Measurements from ENCODE around the gene USH2A.

Gene USH2A

GRCh38 chr1:215825056-215825455, 598.2 kb downstream of the USH2A start:
- Histone ChIP-seq H3K79me2 (ENCODE audit: low read length) (no peaks in the 10 kb centered on the region), H3K36me3 (replicated peaks; ENCODE audit: insufficient read depth, low read length) (no peaks in the 10 kb centered on the region), H2AFZ (ENCODE audit: low read length) (no peak overlapping the region), H3K4me3 (ENCODE audit: low read length) (no peak overlapping the region), H4K20me1 (ENCODE audit: insufficient read depth, low read length) (no peaks in the 10 kb centered on the region), H3K4me1 (ENCODE audit: low read length) (no peaks in the 10 kb centered on the region), H3K27ac (ENCODE audit: low read length) (no peak overlapping the region), H3K9me3 (replicated peaks; ENCODE audit: insufficient read depth, low read length) (no peaks in the 10 kb centered on the region), H3K27me3 (replicated peaks; ENCODE audit: insufficient read depth, low read length) (no peaks in the 10 kb centered on the region), H3F3A (ENCODE audit: insufficient read depth, low read length) (no peaks in the 10 kb centered on the region), H3K4me2 (ENCODE audit: low read depth, low read length) (no peak overlapping the region), H3K9ac (ENCODE audit: low read length) (no peak overlapping the region), H3K9me2 (replicated peaks; ENCODE audit: insufficient read depth, low read length) (no peaks in the 10 kb centered on the region)
- no peak for DNase-seq
- TF ChIP-seq EZH2phosphoT487 (IDR thresholded peaks at IDR 0.05; ENCODE audit: low read length) (no peak), EZH2 (optimal IDR thresholded peaks at IDR 0.05; ENCODE audit: low read depth, low read length) (no peak), CTCF (IDR thresholded peaks at IDR 0.05; ENCODE audit: low read length) (no peak)

- Histone ChIP-seq H3K79me2 (ENCODE audit: low read length) (no peaks in the 10 kb centered on the region), H3K4me2 (ENCODE audit: low read depth, low read length) (no peak overlapping the region), H3K4me1 (ENCODE audit: low read length) (0 out of 2 replicates have a peak, but pooled peaks cover 3% of the 10 kb centered on the region), H3K27me3 (replicated peaks; ENCODE audit: insufficient read depth, low read length) (no peaks in the 10 kb centered on the region), H3K9me2 (replicated peaks; ENCODE audit: insufficient read depth, low read length) (no peaks in the 10 kb centered on the region), H3K36me3 (replicated peaks; ENCODE audit: insufficient read depth, low read length) (no peaks in the 10 kb centered on the region), H4K20me1 (ENCODE audit: insufficient read depth, low read length) (no peaks in the 10 kb centered on the region), H3K9ac (ENCODE audit: low read length) (no peak overlapping the region), H3F3A (ENCODE audit: insufficient read depth, low read length) (no peaks in the 10 kb centered on the region), H3K27ac (ENCODE audit: low read length) (no peak overlapping the region), H2AFZ (ENCODE audit: low read length) (no peak overlapping the region), H3K4me3 (ENCODE audit: low read length) (no peak overlapping the region), H3K9me3 (replicated peaks; ENCODE audit: insufficient read depth, low read length) (no peaks in the 10 kb centered on the region)
- no peak for TF ChIP-seq EZH2 (optimal IDR thresholded peaks at IDR 0.05; ENCODE audit: low read depth, low read length)
- TF ChIP-seq CTCF (IDR thresholded peaks at IDR 0.05; ENCODE audit: low read length) = peak; percentile 42
- TF ChIP-seq EZH2phosphoT487 (IDR thresholded peaks at IDR 0.05; ENCODE audit: low read length) = no peak
- DNase-seq = no peak
Measured at GRCh38 chr1:215824245-215824644, 599.0 kb downstream of the USH2A start.

GRCh38 chr1:215819114-215819513, 604.1 kb downstream of the USH2A start:
- Histone ChIP-seq H3K9ac (ENCODE audit: low read length) (no peak overlapping the region), H3K36me3 (replicated peaks; ENCODE audit: insufficient read depth, low read length) (no peaks in the 10 kb centered on the region), H3K4me2 (ENCODE audit: low read depth, low read length) (no peak overlapping the region), H4K20me1 (ENCODE audit: insufficient read depth, low read length) (no peaks in the 10 kb centered on the region), H3K4me3 (ENCODE audit: low read length) (no peak overlapping the region), H3K9me3 (replicated peaks; ENCODE audit: insufficient read depth, low read length) (no peaks in the 10 kb centered on the region), H3K79me2 (ENCODE audit: low read length) (no peaks in the 10 kb centered on the region), H2AFZ (ENCODE audit: low read length) (no peak overlapping the region), H3F3A (ENCODE audit: insufficient read depth, low read length) (no peaks in the 10 kb centered on the region), H3K27me3 (replicated peaks; ENCODE audit: insufficient read depth, low read length) (no peaks in the 10 kb centered on the region), H3K27ac (ENCODE audit: low read length) (no peak overlapping the region), H3K4me1 (ENCODE audit: low read length) (0 out of 2 replicates have a peak, but pooled peaks cover 3% of the 10 kb centered on the region), H3K9me2 (replicated peaks; ENCODE audit: insufficient read depth, low read length) (no peaks in the 10 kb centered on the region)
- TF ChIP-seq EZH2 (optimal IDR thresholded peaks at IDR 0.05; ENCODE audit: low read depth, low read length) (no peak), CTCF (IDR thresholded peaks at IDR 0.05; ENCODE audit: low read length) (no peak), EZH2phosphoT487 (IDR thresholded peaks at IDR 0.05; ENCODE audit: low read length) (no peak)
- DNase-seq = no peak
